Cardiac fibroblast (primary cell): ENCODE data around the gene PSMC1.

ENCODE experiments used
- DNase-seq, 2 donors: peaks; one replicate each; pipeline versions ENCODE4 v3.0.0 to v3.0.0-alpha.2; 2010; ENCODE audit warnings: low read depth in 2 of 2
- H3K4me3 ChIP-seq, 2 donors: replicated peaks in 1 of 2; 1 replicate in 1 of 2; 2 replicates in 1 of 2; pipeline ENCODE4 v1.5.1; 2011; ENCODE audit warnings: low read depth in 2 of 2, low read length in 2 of 2, mild to moderate bottlenecking in 2 of 2, moderate library complexity in 1 of 2
- TF ChIP-seq, protein P1 (sequence below): IDR thresholded peaks from one replicate; pipeline ENCODE4 v1.5.1; 2011; ENCODE audit warnings: low read depth, mild to moderate bottlenecking, low read length, inconsistent platforms

Gene PSMC1

DNA sequence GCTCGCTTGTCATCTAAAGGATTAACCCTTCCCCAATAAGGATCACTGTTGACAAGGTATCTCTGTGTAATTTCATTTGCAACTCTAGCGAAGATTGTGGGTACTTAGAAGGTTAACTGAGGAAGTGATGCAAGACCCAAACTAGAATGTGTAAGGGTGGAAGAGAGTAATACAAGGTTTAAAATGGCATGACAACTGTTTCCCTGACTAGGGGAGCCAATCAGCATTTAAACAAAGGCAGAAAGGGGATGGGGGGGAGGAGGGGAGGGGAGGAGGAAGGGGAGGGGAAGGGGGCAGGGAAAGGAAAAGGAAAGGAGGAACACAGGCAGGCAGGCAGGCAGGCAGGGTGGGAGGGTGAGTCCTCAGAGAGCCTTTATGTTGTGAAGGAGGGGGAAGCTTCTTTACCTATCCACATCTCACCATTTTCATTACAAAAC lies 44.3 kb downstream of the PSMC1 start:
- TF ChIP-seq, protein P1, sequence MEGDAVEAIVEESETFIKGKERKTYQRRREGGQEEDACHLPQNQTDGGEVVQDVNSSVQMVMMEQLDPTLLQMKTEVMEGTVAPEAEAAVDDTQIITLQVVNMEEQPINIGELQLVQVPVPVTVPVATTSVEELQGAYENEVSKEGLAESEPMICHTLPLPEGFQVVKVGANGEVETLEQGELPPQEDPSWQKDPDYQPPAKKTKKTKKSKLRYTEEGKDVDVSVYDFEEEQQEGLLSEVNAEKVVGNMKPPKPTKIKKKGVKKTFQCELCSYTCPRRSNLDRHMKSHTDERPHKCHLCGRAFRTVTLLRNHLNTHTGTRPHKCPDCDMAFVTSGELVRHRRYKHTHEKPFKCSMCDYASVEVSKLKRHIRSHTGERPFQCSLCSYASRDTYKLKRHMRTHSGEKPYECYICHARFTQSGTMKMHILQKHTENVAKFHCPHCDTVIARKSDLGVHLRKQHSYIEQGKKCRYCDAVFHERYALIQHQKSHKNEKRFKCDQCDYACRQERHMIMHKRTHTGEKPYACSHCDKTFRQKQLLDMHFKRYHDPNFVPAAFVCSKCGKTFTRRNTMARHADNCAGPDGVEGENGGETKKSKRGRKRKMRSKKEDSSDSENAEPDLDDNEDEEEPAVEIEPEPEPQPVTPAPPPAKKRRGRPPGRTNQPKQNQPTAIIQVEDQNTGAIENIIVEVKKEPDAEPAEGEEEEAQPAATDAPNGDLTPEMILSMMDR = no peak
- peak; percentile 26 to 36 for DNase-seq
- H3K4me3 ChIP-seq = no peak overlapping the region

DNA sequence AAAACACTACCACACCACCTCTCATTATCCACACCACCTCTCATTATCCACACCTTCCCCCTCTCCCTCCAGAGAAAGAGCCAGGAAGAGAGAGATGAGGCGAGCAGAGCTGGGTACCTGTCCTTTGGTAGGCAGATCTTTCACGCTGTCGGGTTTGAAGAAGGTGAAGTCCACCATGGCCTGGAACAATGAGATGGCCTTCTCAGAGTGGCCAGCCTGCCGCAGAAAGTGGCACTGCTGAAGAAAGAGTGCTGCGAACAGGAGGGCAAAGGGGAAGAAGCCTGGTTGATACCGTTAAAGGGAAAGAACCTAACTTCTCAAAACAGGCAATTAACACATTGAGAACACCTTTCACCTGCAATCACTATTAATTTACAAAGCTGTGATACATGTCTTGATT lies 44.8 kb downstream of the PSMC1 start:
- no peak overlapping the region for H3K4me3 ChIP-seq
- TF ChIP-seq, protein P1 = no peak
- no peak for DNase-seq

DNA sequence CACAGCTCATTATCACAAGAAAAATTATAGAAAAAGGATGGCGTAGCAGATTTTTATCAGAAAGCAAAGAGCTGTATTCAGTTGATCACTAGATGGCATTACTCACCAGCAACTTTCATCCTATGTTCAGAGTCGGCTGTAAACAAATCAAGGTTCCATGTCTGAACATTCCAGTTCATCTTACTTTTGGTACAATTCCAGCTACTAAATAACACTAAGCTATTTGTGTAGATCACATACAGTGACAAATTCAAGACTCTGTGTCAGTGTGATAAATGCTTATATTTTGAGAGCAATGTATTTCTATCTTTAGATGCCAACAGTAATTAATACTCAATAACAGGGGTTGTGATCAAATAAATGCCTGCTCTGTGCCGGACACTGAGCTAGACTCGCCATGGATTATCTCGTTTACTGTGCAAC lies 45.3 kb downstream of the PSMC1 start:
- H3K4me3 ChIP-seq = no peak overlapping the region
- TF ChIP-seq, protein P1 = peak; percentile 38
- peak; percentile 78 to 80 for DNase-seq

DNA sequence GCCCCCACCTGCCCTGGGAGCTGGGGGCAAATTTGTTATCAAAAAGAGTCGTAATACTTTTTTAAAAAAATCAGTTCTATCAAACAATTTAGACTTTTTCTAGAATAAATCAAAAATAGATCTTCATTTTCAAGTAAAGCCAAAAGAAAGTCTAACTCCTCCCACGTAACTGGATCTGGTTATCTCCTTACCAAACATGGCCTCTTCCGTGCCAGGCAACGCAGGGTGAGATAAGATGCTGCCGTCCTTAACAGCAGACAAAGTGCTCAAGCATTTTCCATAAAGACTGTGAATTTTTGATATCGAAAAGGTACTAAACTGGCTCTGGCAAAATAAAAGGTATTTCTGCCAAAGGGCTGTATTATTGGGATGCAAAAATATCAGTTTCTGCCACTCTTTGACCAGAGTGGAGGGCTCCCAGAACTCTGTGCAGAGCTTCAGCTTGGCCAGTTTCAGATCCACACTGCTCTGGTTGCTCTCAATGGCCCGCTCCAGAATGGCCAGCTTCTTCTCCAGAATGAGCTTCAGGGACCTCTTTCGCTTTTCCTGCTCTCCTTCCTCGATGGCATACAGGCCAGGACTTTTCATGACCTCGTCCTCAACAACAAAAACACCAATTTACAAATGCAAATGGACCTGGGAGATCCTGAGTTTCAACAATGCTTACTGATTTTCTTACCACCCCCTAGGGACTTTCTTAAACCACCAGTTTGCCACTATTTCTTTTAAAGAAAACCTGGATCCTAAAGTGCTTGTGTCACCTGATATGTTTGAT lies 46.4 kb downstream of the PSMC1 start:
- TF ChIP-seq, protein P1 = no peak
- peak in 1 of 2 donors; percentile 14 for DNase-seq
- no peak overlapping the region for H3K4me3 ChIP-seq

DNA sequence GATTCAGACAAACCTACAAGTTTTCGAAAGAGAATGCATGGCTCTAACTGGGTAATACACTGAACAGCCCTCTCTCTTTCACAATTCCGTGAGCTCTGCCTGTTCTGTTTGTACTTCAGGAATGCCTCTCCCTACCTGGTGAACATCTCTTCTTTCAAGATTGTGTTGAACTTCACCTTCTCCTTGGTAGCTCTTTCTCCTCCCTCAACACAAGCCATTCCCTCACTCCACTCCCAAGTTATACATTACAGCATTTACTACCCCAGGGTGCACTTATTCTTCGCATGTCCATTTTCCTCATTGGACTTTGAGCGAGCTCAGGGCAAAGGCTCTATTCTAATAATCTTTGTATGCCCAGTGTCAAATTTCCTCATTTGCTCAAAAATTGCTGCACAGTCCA lies 47.1 kb downstream of the PSMC1 start:
- no peak overlapping the region for H3K4me3 ChIP-seq
- TF ChIP-seq, protein P1 = no peak
- no peak for DNase-seq

DNA sequence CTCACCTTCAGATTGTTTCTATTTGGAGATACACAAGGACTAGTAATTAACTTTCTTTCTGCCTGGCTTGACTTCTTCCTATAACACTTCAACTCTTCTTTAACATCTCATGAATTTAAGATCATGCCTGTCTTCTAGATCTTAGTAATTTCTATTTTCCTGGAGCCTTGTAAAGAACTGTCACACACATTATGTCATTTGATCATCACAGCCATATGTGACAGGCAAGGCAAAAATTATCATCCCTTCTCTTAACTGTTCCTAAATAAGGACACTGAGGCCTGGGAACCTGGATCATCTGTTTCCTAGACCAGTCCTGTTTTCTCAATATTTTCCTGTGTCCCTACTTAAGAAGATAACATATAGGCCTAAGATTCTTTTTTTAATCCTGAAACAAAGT lies 48.1 kb downstream of the PSMC1 start:
- TF ChIP-seq, protein P1 = no peak
- H3K4me3 ChIP-seq = no peak overlapping the region
- no peak for DNase-seq
